Glutamatergic neuron (in vitro differentiated cells): ENCODE data around the gene CASQ2. TPM values are rescaled to one million over a fixed set of nuclear protein-coding genes. Genes with fewer than 3 reads are reported as not detected.
A peak's percentile ranks its signal among the peaks of the same experiment; 100 is the strongest.
"Not testable (repeated sequence)": the region's sequence is repeated elsewhere in the genome, so short reads cannot be mapped to it uniquely, and the experiment has no call there.

ENCODE experiments used
- DNase-seq: peaks from one replicate; pipeline ENCODE4 v3.0.0; 2022
- H3K27ac Mint-ChIP-seq: one replicate; pipeline ENCODE4 v1.8.0; 2020; ENCODE audit warnings: mild to moderate bottlenecking, mixed read lengths, inconsistent platforms; ENCODE audit not compliant: unreplicated experiment
- H3K27me3 Mint-ChIP-seq: one replicate; pipeline ENCODE4 v1.8.0; 2020; ENCODE audit warnings: mild to moderate bottlenecking, moderate library complexity, mixed read lengths, inconsistent platforms; ENCODE audit not compliant: unreplicated experiment
- H3K36me3 Mint-ChIP-seq: one replicate; pipeline ENCODE4 v1.8.0; 2020; ENCODE audit warnings: mild to moderate bottlenecking, mixed read lengths, inconsistent platforms; ENCODE audit not compliant: unreplicated experiment
- H3K4me1 Mint-ChIP-seq: one replicate; pipeline ENCODE4 v1.8.0; 2020; ENCODE audit warnings: mild to moderate bottlenecking, low read depth, mixed read lengths, inconsistent platforms; ENCODE audit not compliant: unreplicated experiment
- H3K4me3 Mint-ChIP-seq: one replicate; pipeline ENCODE4 v1.8.0; 2020; ENCODE audit warnings: mild to moderate bottlenecking, mixed read lengths, inconsistent platforms; ENCODE audit not compliant: unreplicated experiment
- H3K9me3 Mint-ChIP-seq: one replicate; pipeline ENCODE4 v1.8.0; 2020; ENCODE audit warnings: mild to moderate bottlenecking, moderate library complexity, mixed read lengths, inconsistent platforms; ENCODE audit not compliant: unreplicated experiment
- CTCF ChIP-seq: fragments of 200-600 bp; sonication (generic); IDR thresholded peaks from one replicate; pipeline ENCODE4 v1.5.0; 2021; ENCODE audit not compliant: partially characterized antibody, unreplicated experiment
- total RNA-seq: library from RNA; stranded (reverse); fragmentation: NEBNext Ultra II Directional; extraction: Animal tissue kit (Norgen Biotek cat#: 25700); gene quantifications from one replicate; pipeline ENCODE4 v1.2.1, GENCODE V29; 2021; ENCODE audit not compliant: unreplicated experiment

Gene CASQ2
- total RNA-seq, 1 donor from 2014 or later = not detected

DNA sequence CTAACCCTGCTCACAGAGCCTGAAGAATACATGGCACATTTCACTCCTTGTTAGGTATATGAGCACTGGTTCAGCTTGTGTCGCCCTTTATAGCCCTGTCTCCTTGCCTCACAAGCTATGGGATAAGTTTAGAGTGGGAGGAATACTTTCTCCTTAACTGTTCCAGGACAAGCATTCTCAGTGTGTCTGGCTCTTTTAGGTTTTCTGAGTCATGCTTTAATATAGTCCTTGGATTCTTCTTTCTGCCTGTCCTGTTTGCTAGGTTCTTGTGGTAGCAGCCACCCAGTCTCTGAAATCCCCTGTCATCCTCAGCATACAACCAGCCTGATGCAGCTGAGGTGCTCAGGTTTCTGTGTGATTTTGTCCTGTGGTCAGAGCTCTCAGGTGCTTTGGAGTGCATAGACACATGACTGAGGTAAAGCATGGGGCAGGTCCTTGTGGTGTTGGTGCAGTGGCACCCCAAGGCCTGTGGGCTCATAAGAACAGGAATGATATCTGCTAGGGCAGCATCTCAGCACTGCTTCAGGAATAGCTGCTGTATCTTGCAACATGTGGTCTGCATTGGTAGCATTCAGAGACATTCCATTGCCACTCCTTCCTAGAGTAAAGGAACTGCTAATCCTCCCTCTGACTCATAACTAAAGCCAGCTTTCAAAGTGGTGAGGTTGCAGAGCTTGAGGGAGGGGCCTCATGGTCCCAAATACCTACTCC lies 14.2 kb upstream of the CASQ2 start:
- H3K4me3 Mint-ChIP-seq = no peak overlapping the region
- no peak for DNase-seq
- H3K9me3 Mint-ChIP-seq = peaks cover 7% of the 10 kb centered on the region
- H3K36me3 Mint-ChIP-seq = no peaks in the 10 kb centered on the region
- H3K27ac Mint-ChIP-seq = no peak overlapping the region
- H3K27me3 Mint-ChIP-seq = peaks cover 3% of the 10 kb centered on the region
- no peak for TF ChIP-seq CTCF
- H3K4me1 Mint-ChIP-seq = no peaks in the 10 kb centered on the region

DNA sequence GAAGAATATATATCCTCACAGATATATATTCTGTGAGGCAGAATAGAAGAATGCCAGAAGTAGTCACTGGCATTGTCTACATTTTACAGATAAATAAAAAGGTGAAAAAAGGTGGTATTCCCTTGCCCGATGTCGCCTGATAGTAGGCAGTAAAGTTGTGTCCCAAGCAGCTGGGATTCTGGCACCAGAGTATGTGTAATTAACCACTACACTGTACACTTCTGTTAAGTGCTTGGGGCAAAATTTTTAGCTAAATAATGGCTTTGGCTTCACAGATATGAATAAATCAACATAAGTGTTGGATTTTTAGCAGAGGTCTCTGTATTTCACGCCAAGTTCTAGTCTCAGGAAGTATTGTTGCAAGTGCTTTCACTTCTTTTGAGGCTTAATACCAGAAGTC lies 13.3 kb upstream of the CASQ2 start:
- no peak for TF ChIP-seq CTCF
- peaks cover 3% of the 10 kb centered on the region for H3K27me3 Mint-ChIP-seq
- no peak overlapping the region for H3K4me3 Mint-ChIP-seq
- no peak for DNase-seq
- peaks cover 4% of the 10 kb centered on the region for H3K9me3 Mint-ChIP-seq
- no peaks in the 10 kb centered on the region for H3K4me1 Mint-ChIP-seq
- H3K36me3 Mint-ChIP-seq = no peaks in the 10 kb centered on the region
- no peak overlapping the region for H3K27ac Mint-ChIP-seq

GRCh38 chr1:115781343-115781742 lies 12.8 kb upstream of the CASQ2 start:
- Mint-ChIP-seq H3K4me3 (no peak overlapping the region), H3K27me3 (peaks cover 3% of the 10 kb centered on the region), H3K27ac (no peak overlapping the region), H3K9me3 (peaks cover 2% of the 10 kb centered on the region), H3K4me1 (no peaks in the 10 kb centered on the region), H3K36me3 (no peaks in the 10 kb centered on the region)
- TF ChIP-seq CTCF = no peak
- no peak for DNase-seq

GRCh38 chr1:115780655-115781054 lies 12.1 kb upstream of the CASQ2 start:
- not testable (repeated sequence) for H3K9me3 Mint-ChIP-seq, DNase-seq, H3K27ac Mint-ChIP-seq, H3K4me3 Mint-ChIP-seq, H3K4me1 Mint-ChIP-seq, H3K36me3 Mint-ChIP-seq, H3K27me3 Mint-ChIP-seq

DNA sequence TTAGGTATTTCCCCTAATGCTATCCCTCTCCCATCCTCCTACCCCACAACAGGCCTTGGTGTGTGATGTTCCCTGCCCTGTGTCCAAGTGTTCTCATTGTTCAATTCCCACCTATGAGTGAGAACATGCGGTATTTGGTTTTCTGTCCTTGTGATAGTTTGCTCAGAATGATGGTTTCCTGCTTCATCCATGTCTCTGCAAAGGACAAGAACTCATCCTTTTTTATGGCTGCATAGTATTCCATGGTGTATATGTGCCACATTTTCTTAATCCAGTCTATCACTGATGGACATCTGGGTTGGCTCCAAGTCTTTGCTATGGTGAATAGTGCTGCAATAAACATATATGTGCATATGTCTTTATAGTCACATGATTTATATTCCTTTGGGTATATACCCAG lies 10.6 kb upstream of the CASQ2 start:
- H3K36me3 Mint-ChIP-seq, H3K9me3 Mint-ChIP-seq, H3K4me3 Mint-ChIP-seq, H3K27ac Mint-ChIP-seq, H3K27me3 Mint-ChIP-seq, H3K4me1 Mint-ChIP-seq, DNase-seq: not testable (repeated sequence)

- H3K27me3 Mint-ChIP-seq = peaks cover 5% of the 10 kb centered on the region
- peaks cover 1% of the 10 kb centered on the region for H3K9me3 Mint-ChIP-seq
- DNase-seq = peak; percentile 35
- H3K27ac Mint-ChIP-seq = peak overlapping the region; percentile 75
- H3K36me3 Mint-ChIP-seq = no peaks in the 10 kb centered on the region
- peaks cover 20% of the 10 kb centered on the region for H3K4me1 Mint-ChIP-seq
- no peak overlapping the region for H3K4me3 Mint-ChIP-seq
- TF ChIP-seq CTCF = peak; percentile 76
Measured at GRCh38 chr1:115771847-115772457, 3.4 kb upstream of the CASQ2 start.
